ENCODE measurements around the gene MLLT6. TPM values are rescaled to one million over a fixed set of nuclear protein-coding genes. Genes with fewer than 3 reads are reported as not detected.

Gene MLLT6
- total RNA-seq, 1 experiment from 2014 or later = 48.0 TPM

DNA sequence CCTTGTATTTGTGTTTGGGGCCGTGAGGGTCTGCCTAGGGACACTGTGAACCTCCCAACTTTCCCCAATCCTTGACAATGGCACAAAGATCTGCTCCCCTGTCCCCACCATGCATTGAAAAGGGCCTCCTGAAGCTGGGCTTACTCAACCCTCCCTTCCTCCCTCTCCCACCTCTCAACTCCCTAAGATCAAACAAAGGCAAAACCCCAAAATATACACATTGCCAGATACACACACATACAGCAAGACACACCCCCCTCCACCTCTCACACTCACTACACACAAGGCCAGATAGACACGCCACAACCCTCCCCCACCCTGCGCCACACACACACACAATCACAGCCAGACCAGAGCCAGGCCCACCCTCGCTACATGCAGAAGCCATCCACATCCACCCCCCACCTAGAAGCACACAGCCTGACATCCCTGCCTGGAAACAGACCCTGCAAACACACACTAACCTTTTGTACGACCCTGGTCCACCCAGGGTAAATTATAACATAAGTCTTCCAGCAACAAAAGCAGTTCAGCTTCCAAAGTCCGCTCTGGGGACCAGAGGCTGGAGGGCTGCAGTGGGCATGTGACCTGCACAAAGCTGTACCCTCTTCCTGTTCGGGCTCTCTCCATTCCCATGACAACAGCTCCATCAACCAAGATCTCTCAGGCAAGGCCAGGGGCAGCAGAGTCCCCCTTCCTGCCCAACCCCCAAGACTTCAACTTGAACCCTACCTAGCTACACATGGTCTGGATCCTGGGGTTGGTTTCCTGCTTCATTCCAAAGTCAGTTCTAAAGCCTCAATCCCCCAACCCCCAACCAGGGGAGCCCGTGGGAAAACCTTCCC, 41.2 kb downstream of the MLLT6 start:
- TF ChIP-seq, protein P1, sequence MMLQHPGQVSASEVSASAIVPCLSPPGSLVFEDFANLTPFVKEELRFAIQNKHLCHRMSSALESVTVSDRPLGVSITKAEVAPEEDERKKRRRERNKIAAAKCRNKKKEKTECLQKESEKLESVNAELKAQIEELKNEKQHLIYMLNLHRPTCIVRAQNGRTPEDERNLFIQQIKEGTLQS (CRISPR knock-in tag; conservative IDR thresholded peaks at IDR 0.05) = no peak
- TF ChIP-seq, protein P2, sequence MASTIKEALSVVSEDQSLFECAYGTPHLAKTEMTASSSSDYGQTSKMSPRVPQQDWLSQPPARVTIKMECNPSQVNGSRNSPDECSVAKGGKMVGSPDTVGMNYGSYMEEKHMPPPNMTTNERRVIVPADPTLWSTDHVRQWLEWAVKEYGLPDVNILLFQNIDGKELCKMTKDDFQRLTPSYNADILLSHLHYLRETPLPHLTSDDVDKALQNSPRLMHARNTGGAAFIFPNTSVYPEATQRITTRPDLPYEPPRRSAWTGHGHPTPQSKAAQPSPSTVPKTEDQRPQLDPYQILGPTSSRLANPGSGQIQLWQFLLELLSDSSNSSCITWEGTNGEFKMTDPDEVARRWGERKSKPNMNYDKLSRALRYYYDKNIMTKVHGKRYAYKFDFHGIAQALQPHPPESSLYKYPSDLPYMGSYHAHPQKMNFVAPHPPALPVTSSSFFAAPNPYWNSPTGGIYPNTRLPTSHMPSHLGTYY (CRISPR knock-in tag; IDR thresholded peaks at IDR 0.05) = no peak
- TF ChIP-seq, protein P3, sequence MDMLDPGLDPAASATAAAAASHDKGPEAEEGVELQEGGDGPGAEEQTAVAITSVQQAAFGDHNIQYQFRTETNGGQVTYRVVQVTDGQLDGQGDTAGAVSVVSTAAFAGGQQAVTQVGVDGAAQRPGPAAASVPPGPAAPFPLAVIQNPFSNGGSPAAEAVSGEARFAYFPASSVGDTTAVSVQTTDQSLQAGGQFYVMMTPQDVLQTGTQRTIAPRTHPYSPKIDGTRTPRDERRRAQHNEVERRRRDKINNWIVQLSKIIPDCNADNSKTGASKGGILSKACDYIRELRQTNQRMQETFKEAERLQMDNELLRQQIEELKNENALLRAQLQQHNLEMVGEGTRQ (CRISPR knock-in tag; IDR thresholded peaks at IDR 0.05) = peak; percentile 80
- no peak for TF ChIP-seq RELA (CRISPR knock-in tag; IDR thresholded peaks at IDR 0.05; ENCODE audit: borderline replicate concordance)
- TF ChIP-seq, protein P4, sequence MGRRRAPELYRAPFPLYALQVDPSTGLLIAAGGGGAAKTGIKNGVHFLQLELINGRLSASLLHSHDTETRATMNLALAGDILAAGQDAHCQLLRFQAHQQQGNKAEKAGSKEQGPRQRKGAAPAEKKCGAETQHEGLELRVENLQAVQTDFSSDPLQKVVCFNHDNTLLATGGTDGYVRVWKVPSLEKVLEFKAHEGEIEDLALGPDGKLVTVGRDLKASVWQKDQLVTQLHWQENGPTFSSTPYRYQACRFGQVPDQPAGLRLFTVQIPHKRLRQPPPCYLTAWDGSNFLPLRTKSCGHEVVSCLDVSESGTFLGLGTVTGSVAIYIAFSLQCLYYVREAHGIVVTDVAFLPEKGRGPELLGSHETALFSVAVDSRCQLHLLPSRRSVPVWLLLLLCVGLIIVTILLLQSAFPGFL (CRISPR knock-in tag; IDR thresholded peaks at IDR 0.05; ENCODE audit: borderline replicate concordance) = no peak
- TF ChIP-seq, protein P5, sequence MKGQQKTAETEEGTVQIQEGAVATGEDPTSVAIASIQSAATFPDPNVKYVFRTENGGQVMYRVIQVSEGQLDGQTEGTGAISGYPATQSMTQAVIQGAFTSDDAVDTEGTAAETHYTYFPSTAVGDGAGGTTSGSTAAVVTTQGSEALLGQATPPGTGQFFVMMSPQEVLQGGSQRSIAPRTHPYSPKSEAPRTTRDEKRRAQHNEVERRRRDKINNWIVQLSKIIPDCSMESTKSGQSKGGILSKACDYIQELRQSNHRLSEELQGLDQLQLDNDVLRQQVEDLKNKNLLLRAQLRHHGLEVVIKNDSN (CRISPR knock-in tag; IDR thresholded peaks at IDR 0.05) = peak; percentile 74
- TF ChIP-seq, protein P6, sequence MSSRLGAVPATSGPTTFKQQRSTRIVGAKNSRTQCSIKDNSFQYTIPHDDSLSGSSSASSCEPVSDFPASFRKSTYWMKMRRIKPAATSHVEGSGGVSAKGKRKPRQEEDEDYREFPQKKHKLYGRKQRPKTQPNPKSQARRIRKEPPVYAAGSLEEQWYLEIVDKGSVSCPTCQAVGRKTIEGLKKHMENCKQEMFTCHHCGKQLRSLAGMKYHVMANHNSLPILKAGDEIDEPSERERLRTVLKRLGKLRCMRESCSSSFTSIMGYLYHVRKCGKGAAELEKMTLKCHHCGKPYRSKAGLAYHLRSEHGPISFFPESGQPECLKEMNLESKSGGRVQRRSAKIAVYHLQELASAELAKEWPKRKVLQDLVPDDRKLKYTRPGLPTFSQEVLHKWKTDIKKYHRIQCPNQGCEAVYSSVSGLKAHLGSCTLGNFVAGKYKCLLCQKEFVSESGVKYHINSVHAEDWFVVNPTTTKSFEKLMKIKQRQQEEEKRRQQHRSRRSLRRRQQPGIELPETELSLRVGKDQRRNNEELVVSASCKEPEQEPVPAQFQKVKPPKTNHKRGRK (CRISPR knock-in tag; IDR thresholded peaks at IDR 0.05; ENCODE audit: borderline replicate concordance) = no peak
- TF ChIP-seq ZNF121 (CRISPR knock-in tag; IDR thresholded peaks at IDR 0.05) = no peak
- TF ChIP-seq ZNF423 (CRISPR knock-in tag; IDR thresholded peaks at IDR 0.05) = no peak
- no peak for TF ChIP-seq NR2C2 (CRISPR knock-in tag; IDR thresholded peaks at IDR 0.05)
- no peak for TF ChIP-seq TEAD1 (CRISPR knock-in tag; IDR thresholded peaks at IDR 0.05)
- TF ChIP-seq, protein P7, sequence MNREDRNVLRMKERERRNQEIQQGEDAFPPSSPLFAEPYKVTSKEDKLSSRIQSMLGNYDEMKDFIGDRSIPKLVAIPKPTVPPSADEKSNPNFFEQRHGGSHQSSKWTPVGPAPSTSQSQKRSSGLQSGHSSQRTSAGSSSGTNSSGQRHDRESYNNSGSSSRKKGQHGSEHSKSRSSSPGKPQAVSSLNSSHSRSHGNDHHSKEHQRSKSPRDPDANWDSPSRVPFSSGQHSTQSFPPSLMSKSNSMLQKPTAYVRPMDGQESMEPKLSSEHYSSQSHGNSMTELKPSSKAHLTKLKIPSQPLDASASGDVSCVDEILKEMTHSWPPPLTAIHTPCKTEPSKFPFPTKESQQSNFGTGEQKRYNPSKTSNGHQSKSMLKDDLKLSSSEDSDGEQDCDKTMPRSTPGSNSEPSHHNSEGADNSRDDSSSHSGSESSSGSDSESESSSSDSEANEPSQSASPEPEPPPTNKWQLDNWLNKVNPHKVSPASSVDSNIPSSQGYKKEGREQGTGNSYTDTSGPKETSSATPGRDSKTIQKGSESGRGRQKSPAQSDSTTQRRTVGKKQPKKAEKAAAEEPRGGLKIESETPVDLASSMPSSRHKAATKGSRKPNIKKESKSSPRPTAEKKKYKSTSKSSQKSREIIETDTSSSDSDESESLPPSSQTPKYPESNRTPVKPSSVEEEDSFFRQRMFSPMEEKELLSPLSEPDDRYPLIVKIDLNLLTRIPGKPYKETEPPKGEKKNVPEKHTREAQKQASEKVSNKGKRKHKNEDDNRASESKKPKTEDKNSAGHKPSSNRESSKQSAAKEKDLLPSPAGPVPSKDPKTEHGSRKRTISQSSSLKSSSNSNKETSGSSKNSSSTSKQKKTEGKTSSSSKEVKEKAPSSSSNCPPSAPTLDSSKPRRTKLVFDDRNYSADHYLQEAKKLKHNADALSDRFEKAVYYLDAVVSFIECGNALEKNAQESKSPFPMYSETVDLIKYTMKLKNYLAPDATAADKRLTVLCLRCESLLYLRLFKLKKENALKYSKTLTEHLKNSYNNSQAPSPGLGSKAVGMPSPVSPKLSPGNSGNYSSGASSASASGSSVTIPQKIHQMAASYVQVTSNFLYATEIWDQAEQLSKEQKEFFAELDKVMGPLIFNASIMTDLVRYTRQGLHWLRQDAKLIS (CRISPR knock-in tag; IDR thresholded peaks at IDR 0.05; ENCODE audit: borderline replicate concordance) = no peak
- TF ChIP-seq NFYB (CRISPR knock-in tag; conservative IDR thresholded peaks at IDR 0.05; ENCODE audit: low read depth) = no peak
- Mint-ChIP-seq H3K27me3 (ENCODE audit: low read depth) (peaks cover 2% of the 10 kb centered on the region), H3K36me3 (peaks cover 5% of the 10 kb centered on the region; the same call in 1 of the 2 replicates), H3K27ac (peak overlapping the region; percentile 70), H3K4me3 (peak overlapping the region; percentile 86), H3K9me3 (no peaks in the 10 kb centered on the region), H3K4me1 (peaks cover 59% of the 10 kb centered on the region)
- CTCF ChIA-PET = interaction anchor here (0.9 to 2.1 kb wide), 5 partner anchors 12 to 237 kb away, joined by 3 to 29 read pairs (median 3); no protein-coding TSS in a partner anchor
- DNase-seq (ENCODE audit: low spot score) (no peak), ATAC-seq (peak; percentile 1; the same call in 1 of the 2 replicates)
- POLR2A ChIA-PET = interaction anchor here (1.6 kb wide), 1 partner anchor 18 kb away, joined by 3 read pairs; no protein-coding TSS in a partner anchor
